ENCODE measurements around the gene HJV. TPM values are rescaled to one million over a fixed set of nuclear protein-coding genes. Genes with fewer than 3 reads are reported as not detected.

Gene HJV
- polyA plus RNA-seq, 3 donors: not detected

- Histone ChIP-seq H3K9ac (ENCODE audit: insufficient read depth, low read length, poor library complexity, severe bottlenecking) (peak overlapping the region; percentile 78), H3K4me2 (replicated peaks; ENCODE audit: extremely low read depth, low read length, poor library complexity, severe bottlenecking) (peak overlapping the region; percentile 97), H3K4me3 (replicated peaks in 1 of 3; ENCODE audit: low read depth in 2 of 3, low read length in 3 of 3) (peak overlapping the region; percentile 87 to 100 (median 99)), H3K36me3 (replicated peaks in 1 of 2; ENCODE audit: control insufficient read depth in 1 of 2, insufficient read depth in 2 of 2, low read length in 2 of 2) (peaks cover 41 to 43% of the 10 kb centered on the region in 2 donors), H3K4me1 (ENCODE audit: control insufficient read depth in 1 of 2, insufficient read depth in 2 of 2, low read length in 2 of 2) (peaks cover 35 to 48% of the 10 kb centered on the region in 2 donors), H3K79me2 (ENCODE audit: insufficient read depth, low read length) (peaks cover 79% of the 10 kb centered on the region), H3K27me3 (ENCODE audit: control insufficient read depth in 2 of 2, insufficient read depth in 2 of 2, low read length in 2 of 2) (no peaks in the 10 kb centered on the region), H3K27ac (ENCODE audit: low read depth in 1 of 2, low read length in 2 of 2) (peak overlapping the region; percentile 61 to 78), H2AFZ (ENCODE audit: insufficient read depth, low read depth, low read length, poor library complexity, severe bottlenecking) (no peak overlapping the region), H4K20me1 (ENCODE audit: insufficient read depth, low read length) (peaks cover 65% of the 10 kb centered on the region), H3K9me3 (replicated peaks in 1 of 2; ENCODE audit: control insufficient read depth in 1 of 2, insufficient read depth in 1 of 2, low read length in 2 of 2) (no peaks in the 10 kb centered on the region)
- 1% methylated on average over 6 of the region's 10 CpGs for WGBS (ENCODE audit: insufficient coverage)
- peak in 2 of 3 donors; percentile 45 to 56 for DNase-seq
- peaks cover 67% of the 10 kb centered on the region for H3K4me1 Mint-ChIP-seq
- peaks cover 42 to 45% of the 10 kb centered on the region in 2 donors for H3K36me3 Mint-ChIP-seq
- peak overlapping the region; percentile 78 to 99 (median 94) for H3K27ac Mint-ChIP-seq
- peaks cover 0 to 12% (median 2%) of the 10 kb centered on the region in 7 donors for H3K9me3 Mint-ChIP-seq
- H3K4me3 Mint-ChIP-seq: peak overlapping the region; percentile 99 to 100
- H3K27me3 Mint-ChIP-seq (ENCODE audit: low read depth in 3 of 3): peaks cover 0 to 3% (median 0%) of the 10 kb centered on the region in 3 donors
- no peak for TF ChIP-seq CTCF (IDR thresholded peaks at IDR 0.05)
- intact Hi-C loops (cut with micrococcal nuclease): loop anchor here in 1 of 2 donors (5.0 kb wide), 1 partner anchor 32 kb away; the partner anchor contains the start of genes ANKRD34A and POLR3GL
Measured at GRCh38 chr1:145994391-145995120, 27.0 kb downstream of the HJV start.

GRCh38 chr1:145993618-145994390 is 27.7 kb downstream of the HJV start:
- TF ChIP-seq CTCF (IDR thresholded peaks at IDR 0.05): no peak
- Histone ChIP-seq H3K9me3 (replicated peaks in 1 of 2; ENCODE audit: control insufficient read depth in 1 of 2, insufficient read depth in 1 of 2, low read length in 2 of 2) (no peaks in the 10 kb centered on the region), H2AFZ (ENCODE audit: insufficient read depth, low read depth, low read length, poor library complexity, severe bottlenecking) (no peak overlapping the region), H3K27ac (ENCODE audit: low read depth in 1 of 2, low read length in 2 of 2) (peak overlapping the region; percentile 61 to 78), H4K20me1 (ENCODE audit: insufficient read depth, low read length) (peaks cover 65% of the 10 kb centered on the region), H3K4me3 (replicated peaks in 1 of 3; ENCODE audit: low read depth in 2 of 3, low read length in 3 of 3) (peak overlapping the region; percentile 87 to 100 (median 99)), H3K79me2 (ENCODE audit: insufficient read depth, low read length) (peaks cover 72% of the 10 kb centered on the region), H3K4me2 (replicated peaks; ENCODE audit: extremely low read depth, low read length, poor library complexity, severe bottlenecking) (peak overlapping the region; percentile 97), H3K27me3 (ENCODE audit: control insufficient read depth in 2 of 2, insufficient read depth in 2 of 2, low read length in 2 of 2) (no peaks in the 10 kb centered on the region), H3K9ac (ENCODE audit: insufficient read depth, low read length, poor library complexity, severe bottlenecking) (peak overlapping the region; percentile 78), H3K36me3 (replicated peaks in 1 of 2; ENCODE audit: control insufficient read depth in 1 of 2, insufficient read depth in 2 of 2, low read length in 2 of 2) (peaks cover 41 to 43% of the 10 kb centered on the region in 2 donors), H3K4me1 (ENCODE audit: control insufficient read depth in 1 of 2, insufficient read depth in 2 of 2, low read length in 2 of 2) (peaks cover 30 to 42% of the 10 kb centered on the region in 2 donors)
- Mint-ChIP-seq H3K27ac (peak overlapping the region; percentile 78 to 99 (median 94)), H3K9me3 (peaks cover 0 to 9% (median 2%) of the 10 kb centered on the region in 7 donors), H3K36me3 (peaks cover 42 to 45% of the 10 kb centered on the region in 2 donors), H3K4me3 (peak overlapping the region; percentile 99 to 100), H3K4me1 (peaks cover 68% of the 10 kb centered on the region), H3K27me3 (ENCODE audit: low read depth in 3 of 3) (peaks cover 0 to 3% (median 0%) of the 10 kb centered on the region in 3 donors)
- intact Hi-C loops (cut with micrococcal nuclease): no loop called here
- WGBS (ENCODE audit: insufficient coverage): 0% methylated on average over 1 of the region's 6 CpGs
- DNase-seq: no peak
